IPS-18c (cell line): ENCODE results near the gene MRPS27.
"Not testable (repeated sequence)": the region's sequence is repeated elsewhere in the genome, so short reads cannot be mapped to it uniquely, and the experiment has no call there.

Experiments used
- H3K4me3 ChIP-seq: 2 replicates; pipeline ENCODE4 v1.7.0; 2013; ENCODE audit warnings: low read depth, mild to moderate bottlenecking, low read length, moderate library complexity; ENCODE audit not compliant: insufficient read depth
- H3K9me3 ChIP-seq: one replicate; pipeline ENCODE4 v1.6.1; 2013; ENCODE audit warnings: mild to moderate bottlenecking, low read length, moderate library complexity; ENCODE audit not compliant: control insufficient read depth, insufficient read depth

The MRPS27 gene

DNA sequence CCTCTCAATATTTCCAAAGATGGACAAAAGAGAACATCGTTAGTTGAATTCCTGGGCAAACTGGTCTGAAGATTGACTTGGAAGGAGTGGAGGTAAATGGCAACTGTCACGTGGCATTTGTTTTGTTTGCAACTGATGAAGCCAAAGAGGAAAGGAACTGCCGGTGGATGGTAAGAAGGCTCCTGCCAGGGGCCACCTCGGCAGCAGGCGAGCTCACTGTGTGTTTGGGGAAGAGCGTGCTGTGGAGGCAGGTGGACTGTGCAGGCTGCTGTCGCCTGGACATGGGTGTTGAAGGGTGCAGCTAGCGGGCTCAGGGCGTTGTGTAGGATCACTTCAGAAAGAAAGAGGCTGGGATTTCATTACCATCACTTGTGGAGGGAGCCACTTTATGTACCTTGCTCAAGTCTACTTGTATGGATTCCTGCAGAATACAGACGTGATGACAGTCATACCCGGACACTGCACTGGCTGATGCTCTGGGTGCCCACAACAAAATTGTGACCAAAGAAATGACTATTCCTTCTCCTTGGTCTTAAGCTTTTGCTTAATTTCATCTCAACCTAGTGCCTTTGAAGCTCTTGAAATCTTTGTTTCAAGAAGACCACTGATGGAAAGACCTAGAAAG, 140.1 kb downstream of the MRPS27 start:
- Histone ChIP-seq H3K9me3 (no peaks in the 10 kb centered on the region), H3K4me3 (no peak overlapping the region)

DNA sequence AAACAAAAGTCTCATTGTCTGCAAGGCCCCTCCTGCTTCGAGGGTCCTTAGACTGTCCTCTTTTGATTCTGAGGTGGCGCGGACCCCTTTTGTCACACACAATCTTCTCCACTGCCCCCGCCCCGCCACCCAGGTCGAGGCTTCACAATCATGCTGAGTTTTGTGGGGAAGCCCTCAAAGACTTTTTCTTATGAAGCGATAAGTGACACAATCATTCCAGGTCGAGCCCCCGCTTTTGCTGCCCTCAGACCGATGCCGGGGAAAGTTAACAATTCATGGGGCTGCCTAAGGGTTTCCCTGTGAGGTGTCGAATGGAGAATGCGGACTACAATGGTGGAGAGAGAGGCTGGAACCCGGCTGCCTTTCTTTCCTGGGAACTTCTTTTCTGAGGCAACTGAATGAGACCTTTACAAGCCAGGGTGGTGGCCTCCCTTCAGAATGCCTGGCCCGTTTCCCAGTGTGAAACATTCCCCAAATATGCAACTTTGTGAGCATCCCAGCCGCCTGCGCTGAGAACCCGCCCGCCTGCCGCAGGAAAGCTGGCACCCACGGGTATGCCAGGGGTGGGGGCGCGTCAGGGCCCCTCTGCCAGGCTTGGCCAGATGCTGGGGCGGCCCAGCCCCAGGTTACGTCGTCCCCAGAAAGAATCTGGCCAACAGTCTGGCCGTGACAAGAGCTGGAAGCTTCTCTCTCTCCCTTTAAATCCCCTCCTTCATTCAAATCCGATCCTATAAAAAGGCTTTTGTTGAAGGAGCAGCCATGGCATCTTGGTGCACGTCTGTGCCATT, 140.8 kb downstream of the MRPS27 start:
- Histone ChIP-seq H3K9me3 (no peaks in the 10 kb centered on the region), H3K4me3 (no peak overlapping the region)

DNA sequence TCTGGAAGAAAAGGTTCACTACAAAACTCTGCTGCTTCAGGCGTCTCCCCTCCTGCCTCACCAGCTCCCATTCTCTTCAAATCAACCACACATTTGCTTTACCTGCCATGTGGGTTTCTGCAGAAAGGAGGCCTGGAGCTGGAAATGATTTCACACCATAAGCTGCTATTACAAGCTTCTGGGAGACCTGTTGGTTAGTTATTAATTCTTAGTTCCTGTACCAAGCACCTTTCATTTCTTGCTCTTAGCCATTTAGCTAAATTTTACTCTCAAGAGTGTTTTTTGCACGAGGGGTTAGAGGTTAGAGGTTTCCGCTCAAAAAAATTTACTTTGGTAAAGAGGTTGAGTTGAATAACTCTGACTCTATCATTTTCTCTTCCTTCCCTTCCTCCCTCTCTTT, 142.5 kb downstream of the MRPS27 start:
- Histone ChIP-seq H3K4me3 (no peak overlapping the region), H3K9me3 (no peaks in the 10 kb centered on the region)

DNA sequence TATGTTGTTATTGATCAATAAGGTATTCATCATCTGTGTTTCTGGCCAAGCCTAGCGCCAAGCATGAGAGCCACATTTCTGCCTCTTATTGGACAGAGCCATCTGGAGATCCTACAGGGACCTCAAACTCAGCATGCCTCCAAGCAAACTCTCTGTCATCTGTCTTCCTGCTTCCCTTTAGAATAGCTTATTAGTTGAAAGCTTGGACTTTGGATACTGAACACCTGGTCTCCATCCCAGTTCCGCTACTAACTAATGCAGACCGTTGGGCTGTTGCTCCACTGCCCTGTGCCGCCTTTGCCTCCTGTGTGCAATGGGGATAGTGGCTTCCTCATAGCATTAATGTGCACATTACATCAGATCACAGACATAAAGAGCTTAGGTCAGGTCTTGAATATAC, 147.3 kb downstream of the MRPS27 start:
- Histone ChIP-seq H3K9me3 (no peaks in the 10 kb centered on the region), H3K4me3 (no peak overlapping the region)

DNA sequence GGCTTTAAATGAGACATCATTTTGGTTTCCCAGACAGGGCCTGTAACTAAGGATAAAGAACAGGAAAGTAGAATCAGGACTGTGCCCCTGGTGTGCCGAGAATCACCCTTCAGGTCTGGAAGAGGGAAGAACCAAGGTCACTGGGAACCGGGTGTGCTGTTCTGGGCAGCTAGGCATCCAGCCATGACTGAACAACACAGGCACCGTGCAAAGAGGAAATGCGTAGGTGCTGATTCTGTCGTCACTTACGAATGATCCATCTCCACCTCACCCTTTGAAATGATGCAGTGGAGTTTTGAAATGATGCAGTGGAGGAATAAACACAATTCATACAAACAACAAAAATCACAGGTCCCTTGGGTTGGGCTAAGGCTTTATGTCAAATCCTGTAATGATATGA, 148.4 kb downstream of the MRPS27 start:
- Histone ChIP-seq H3K4me3 (no peak overlapping the region), H3K9me3 (no peaks in the 10 kb centered on the region)

DNA sequence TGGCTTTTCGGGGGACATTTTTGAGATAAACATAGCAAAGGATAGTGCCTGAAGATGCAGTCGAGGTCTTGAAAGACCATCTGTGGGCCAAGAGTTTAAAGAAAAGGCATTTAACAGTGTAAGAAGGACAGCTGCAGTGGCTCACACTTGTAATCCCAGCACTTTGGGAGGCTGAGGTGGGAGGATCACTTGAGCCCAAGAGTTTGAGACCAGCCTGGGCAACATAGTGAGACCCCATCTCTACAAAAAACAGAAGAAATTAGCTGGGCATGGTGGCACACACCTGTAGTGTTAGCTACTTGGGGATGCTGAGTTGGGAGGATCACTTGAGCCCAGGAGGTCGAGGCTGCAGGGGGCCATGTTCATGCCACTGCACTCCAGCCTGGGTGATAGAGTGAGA, 148.9 kb downstream of the MRPS27 start:
- H3K4me3 ChIP-seq, H3K9me3 ChIP-seq: not testable (repeated sequence)

DNA sequence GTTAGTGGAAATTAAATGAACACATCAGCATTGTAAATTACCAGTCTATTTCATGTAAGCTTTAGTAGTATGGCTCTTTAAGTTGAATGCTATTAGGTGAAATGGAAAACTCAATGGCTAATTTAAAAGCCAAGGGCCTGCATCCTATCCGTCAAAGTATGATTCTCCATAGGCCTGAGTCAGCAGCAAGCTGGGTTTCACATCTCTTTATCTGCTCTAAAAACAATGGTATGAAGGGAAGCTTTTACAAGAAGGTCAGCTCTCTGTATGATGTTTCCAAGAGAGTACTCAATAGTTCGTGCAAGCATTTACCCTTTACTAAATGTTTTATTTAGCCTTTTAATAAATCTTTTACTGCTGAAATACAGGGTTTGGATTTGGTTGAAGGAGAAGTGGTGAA, 149.9 kb downstream of the MRPS27 start:
- H3K4me3 ChIP-seq, result no peak overlapping the region
- no peaks in the 10 kb centered on the region for H3K9me3 ChIP-seq
